ENCODE results near the gene OR1Q1.

OR1Q1 gene

DNA sequence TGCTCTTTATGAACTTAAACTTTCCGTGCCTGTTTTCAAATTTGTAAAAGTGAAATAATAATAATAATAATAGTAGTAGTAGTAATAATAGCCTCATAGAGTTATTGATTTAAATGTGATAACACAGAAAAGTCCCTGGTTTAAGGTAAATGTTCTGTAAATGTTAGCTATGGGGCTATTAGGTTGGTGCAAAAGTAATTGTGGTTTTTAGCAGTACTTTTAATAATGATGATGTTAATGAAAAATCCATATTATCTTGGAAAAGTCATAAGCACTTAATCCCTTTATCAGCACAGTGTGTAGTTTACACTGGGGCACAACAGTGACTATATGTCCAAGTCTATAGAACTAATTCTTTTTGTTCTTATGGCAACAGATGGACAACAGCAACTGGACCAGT, at the start of gene OR1Q1:
Gene OR1Q1 (plus strand): TSS at position 377 of the 400 bp plus-strand sequence. CDS start 0 bp downstream, at position 377.
- Histone ChIP-seq H3K4me2 (ENCODE audit: low read depth, low read length, poor library complexity, severe bottlenecking) (no peak within 1 kb of the TSS), H3F3A (ENCODE audit: insufficient read depth) (no peaks in the 10 kb centered on the region), H3K36me3 (ENCODE audit: low read length) (no peaks in the 10 kb centered on the region), H2AFZ (ENCODE audit: low read depth, low read length, severe bottlenecking) (no peak within 1 kb of the TSS), H4K20me1 (ENCODE audit: low read depth, low read length) (no peaks in the 10 kb centered on the region), H3K9me3 (ENCODE audit: insufficient read depth, low read length) (no peaks in the 10 kb centered on the region), H3K9ac (ENCODE audit: low read length) (no peak within 1 kb of the TSS), H3K27ac (ENCODE audit: low read depth, low read length) (no peak within 1 kb of the TSS), H3K4me3 (ENCODE audit: insufficient read depth, low read length, poor library complexity, severe bottlenecking) (no peak within 1 kb of the TSS), H3K27me3 (ENCODE audit: low read length) (no peaks in the 10 kb centered on the region), H3K79me2 (ENCODE audit: insufficient read depth, low read length) (no peaks in the 10 kb centered on the region), H3K9me2 (replicated peaks; ENCODE audit: insufficient read depth, low read length) (no peaks in the 10 kb centered on the region)
- no peak for TF ChIP-seq CTCF (IDR thresholded peaks at IDR 0.05; ENCODE audit: insufficient read depth, low read length, poor library complexity, severe bottlenecking)
- no peak for TF ChIP-seq EZH2phosphoT487 (conservative IDR thresholded peaks at IDR 0.05; ENCODE audit: low read length)

DNA sequence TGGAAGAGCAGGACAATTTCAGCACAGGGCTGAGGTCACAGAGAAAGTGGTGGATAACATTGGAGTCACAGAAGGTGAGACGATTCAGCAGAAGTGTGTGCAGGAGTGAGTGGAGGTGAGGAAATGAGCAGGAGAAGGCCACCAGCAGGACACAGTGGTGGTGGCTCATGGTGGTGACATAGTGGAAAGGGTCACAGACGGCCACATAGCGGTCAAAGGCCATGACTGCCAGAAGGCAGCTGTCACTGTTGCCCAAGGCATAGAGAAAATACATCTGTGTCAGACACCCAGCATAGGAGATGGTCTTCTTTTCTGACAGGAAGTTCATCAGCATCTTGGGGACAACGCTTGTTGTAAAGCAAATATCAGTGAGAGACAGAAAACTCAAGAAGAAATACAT, 46.6 kb upstream of the OR1Q1 start:
- Histone ChIP-seq H2AFZ (ENCODE audit: low read depth, low read length, severe bottlenecking) (no peak overlapping the region), H3K36me3 (ENCODE audit: low read length) (no peaks in the 10 kb centered on the region), H3K9me3 (ENCODE audit: insufficient read depth, low read length) (no peaks in the 10 kb centered on the region), H3K9me2 (replicated peaks; ENCODE audit: insufficient read depth, low read length) (no peaks in the 10 kb centered on the region), H3K9ac (ENCODE audit: low read length) (no peak overlapping the region), H3K79me2 (ENCODE audit: insufficient read depth, low read length) (no peaks in the 10 kb centered on the region), H4K20me1 (ENCODE audit: low read depth, low read length) (no peaks in the 10 kb centered on the region), H3K4me3 (ENCODE audit: insufficient read depth, low read length, poor library complexity, severe bottlenecking) (no peak overlapping the region), H3K4me2 (ENCODE audit: low read depth, low read length, poor library complexity, severe bottlenecking) (no peak overlapping the region), H3F3A (ENCODE audit: insufficient read depth) (no peaks in the 10 kb centered on the region), H3K27ac (ENCODE audit: low read depth, low read length) (no peak overlapping the region), H3K27me3 (ENCODE audit: low read length) (no peaks in the 10 kb centered on the region)
- TF ChIP-seq CTCF (IDR thresholded peaks at IDR 0.05; ENCODE audit: insufficient read depth, low read length, poor library complexity, severe bottlenecking) = no peak

DNA sequence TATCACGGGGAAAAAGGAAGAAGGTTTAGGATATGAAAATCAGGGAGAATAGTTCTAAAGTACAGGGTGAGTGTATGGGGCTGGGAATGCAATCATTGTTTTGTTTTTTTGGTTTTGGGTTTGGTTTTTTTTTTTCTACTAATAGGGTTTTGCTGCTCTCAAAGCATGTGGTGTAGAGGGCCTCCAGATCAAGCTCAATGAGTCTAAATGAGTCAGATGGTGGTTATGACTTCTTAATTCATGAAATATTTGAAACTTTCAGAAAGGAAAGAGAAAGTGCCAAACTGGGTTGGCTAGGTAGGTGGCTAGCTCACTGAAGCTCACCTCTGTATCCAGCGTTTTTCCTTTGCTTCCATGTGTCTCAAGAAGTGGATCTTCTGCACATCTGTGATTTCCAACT, 42.1 kb upstream of the OR1Q1 start:
- Histone ChIP-seq H3K79me2 (ENCODE audit: insufficient read depth, low read length) (no peaks in the 10 kb centered on the region), H3K27ac (ENCODE audit: low read depth, low read length) (no peak overlapping the region), H3K4me3 (ENCODE audit: insufficient read depth, low read length, poor library complexity, severe bottlenecking) (no peak overlapping the region), H3K36me3 (ENCODE audit: low read length) (no peaks in the 10 kb centered on the region), H3K9me3 (ENCODE audit: insufficient read depth, low read length) (no peaks in the 10 kb centered on the region), H3F3A (ENCODE audit: insufficient read depth) (no peaks in the 10 kb centered on the region), H3K27me3 (ENCODE audit: low read length) (no peaks in the 10 kb centered on the region), H3K9me2 (replicated peaks; ENCODE audit: insufficient read depth, low read length) (no peaks in the 10 kb centered on the region), H3K4me2 (ENCODE audit: low read depth, low read length, poor library complexity, severe bottlenecking) (no peak overlapping the region), H2AFZ (ENCODE audit: low read depth, low read length, severe bottlenecking) (no peak overlapping the region), H4K20me1 (ENCODE audit: low read depth, low read length) (no peaks in the 10 kb centered on the region), H3K9ac (ENCODE audit: low read length) (no peak overlapping the region)
- TF ChIP-seq CTCF (IDR thresholded peaks at IDR 0.05; ENCODE audit: insufficient read depth, low read length, poor library complexity, severe bottlenecking) (no peak), EZH2phosphoT487 (conservative IDR thresholded peaks at IDR 0.05; ENCODE audit: low read length) (no peak)

DNA sequence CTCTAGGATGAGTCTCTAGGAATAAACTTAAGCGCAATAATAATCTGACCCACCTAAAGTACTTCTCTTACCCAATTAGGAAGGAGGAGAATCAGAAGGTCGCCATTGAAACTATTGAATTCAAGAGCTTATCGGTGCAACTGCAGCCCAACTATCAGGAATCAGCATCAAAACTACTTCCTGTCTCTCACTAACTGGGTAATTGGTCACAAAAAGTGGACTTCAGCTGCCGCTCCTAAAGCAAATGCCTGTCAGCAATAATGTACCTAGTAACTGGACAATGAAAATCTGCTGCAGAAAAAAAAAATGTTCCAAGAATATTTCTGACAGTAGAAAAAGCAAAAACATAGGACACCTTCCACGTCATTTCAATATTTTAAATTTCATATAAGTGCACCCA, 34.7 kb upstream of the OR1Q1 start:
- no peaks in the 10 kb centered on the region for H3K79me2 ChIP-seq (ENCODE audit: insufficient read depth, low read length)
- TF ChIP-seq EZH2phosphoT487 (conservative IDR thresholded peaks at IDR 0.05; ENCODE audit: low read length) = no peak
- no peak for TF ChIP-seq CTCF (IDR thresholded peaks at IDR 0.05; ENCODE audit: insufficient read depth, low read length, poor library complexity, severe bottlenecking)
- no peak overlapping the region for H3K4me3 ChIP-seq (ENCODE audit: insufficient read depth, low read length, poor library complexity, severe bottlenecking)
- H3F3A ChIP-seq (ENCODE audit: insufficient read depth) = no peaks in the 10 kb centered on the region
- no peak overlapping the region for H3K27ac ChIP-seq (ENCODE audit: low read depth, low read length)
- no peak overlapping the region for H3K4me2 ChIP-seq (ENCODE audit: low read depth, low read length, poor library complexity, severe bottlenecking)
- no peaks in the 10 kb centered on the region for H3K9me2 ChIP-seq (replicated peaks; ENCODE audit: insufficient read depth, low read length)
- no peaks in the 10 kb centered on the region for H3K9me3 ChIP-seq (ENCODE audit: insufficient read depth, low read length)
- no peaks in the 10 kb centered on the region for H3K36me3 ChIP-seq (ENCODE audit: low read length)
- no peak overlapping the region for H3K9ac ChIP-seq (ENCODE audit: low read length)
- no peaks in the 10 kb centered on the region for H3K27me3 ChIP-seq (ENCODE audit: low read length)
- no peak overlapping the region for H2AFZ ChIP-seq (ENCODE audit: low read depth, low read length, severe bottlenecking)
- H4K20me1 ChIP-seq (ENCODE audit: low read depth, low read length) = no peaks in the 10 kb centered on the region
